T follicular helper cell (primary cell): ENCODE data around the gene RFX5.
"Not testable (repeated sequence)": the region's sequence is repeated elsewhere in the genome, so short reads cannot be mapped to it uniquely, and the experiment has no call there.

Experiments used
- DNase-seq: peaks from one replicate; pipeline ENCODE4 v3.0.0-alpha.2; 2020; ENCODE audit warnings: low read depth
- total RNA-seq, 2 experiments: gene quantifications; one replicate each; lab custom pipeline; 2026; lab: John Stamatoyannopoulos, UW

The RFX5 gene
- total RNA-seq = 105 to 126 reads per million in 2 experiments

GRCh38 chr1:151346769-151347522, at the start of gene RFX5:
RFX5 (minus strand) TSS chr1:151347252; CDS start chr1:151346320, 932 bp downstream.
- DNase-seq = peak; percentile 91

DNA sequence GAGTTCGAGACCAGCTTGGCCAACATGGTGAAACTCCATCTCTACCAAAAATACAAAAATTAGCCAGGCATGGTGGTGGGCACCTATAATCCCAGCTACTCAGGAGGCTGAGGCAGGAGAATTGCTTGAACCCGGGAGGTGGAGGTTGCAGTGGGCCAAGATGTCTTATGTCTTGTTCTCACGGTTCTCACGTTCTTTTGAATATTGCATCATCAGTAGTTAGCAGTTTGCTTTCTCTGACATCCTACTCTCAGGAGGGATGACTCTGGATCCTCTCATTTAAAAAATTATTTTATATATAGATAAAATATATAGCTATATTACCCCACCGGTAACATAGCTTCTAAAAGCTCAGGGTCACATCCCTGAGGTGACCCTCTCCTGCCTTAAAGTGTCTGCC, 49.2 kb upstream of the RFX5 start:
- DNase-seq = not testable (repeated sequence)

- DNase-seq = no peak
Measured at GRCh38 chr1:151393583-151393982, 46.5 kb upstream of the RFX5 start.

- no peak for DNase-seq
Measured at GRCh38 chr1:151391079-151391563, 44.1 kb upstream of the RFX5 start.

- DNase-seq = not testable (repeated sequence)
Measured at GRCh38 chr1:151390221-151391078, 43.4 kb upstream of the RFX5 start.

- no peak for DNase-seq
Measured at GRCh38 chr1:151386002-151386401, 39.0 kb upstream of the RFX5 start.

- DNase-seq = no peak
Measured at GRCh38 chr1:151384584-151384983, 37.5 kb upstream of the RFX5 start.

- DNase-seq = no peak
Measured at GRCh38 chr1:151377150-151377884, 30.3 kb upstream of the RFX5 start.

GRCh38 chr1:151373196-151373595, 26.1 kb upstream of the RFX5 start:
- no peak for DNase-seq

GRCh38 chr1:151372058-151372934, 25.2 kb upstream of the RFX5 start, which contains the start of gene SELENBP1:
SELENBP1 (minus strand) TSS chr1:151372705; CDS start chr1:151372641, 64 bp downstream.
- DNase-seq = no peak

GRCh38 chr1:151371370-151372057, 24.5 kb upstream of the RFX5 start:
- no peak for DNase-seq

GRCh38 chr1:151370211-151370911, 23.3 kb upstream of the RFX5 start:
- DNase-seq = no peak

- DNase-seq = no peak
Measured at GRCh38 chr1:151369621-151370048, 22.6 kb upstream of the RFX5 start.

- DNase-seq = no peak
Measured at GRCh38 chr1:151369302-151369610, 22.2 kb upstream of the RFX5 start.

DNA sequence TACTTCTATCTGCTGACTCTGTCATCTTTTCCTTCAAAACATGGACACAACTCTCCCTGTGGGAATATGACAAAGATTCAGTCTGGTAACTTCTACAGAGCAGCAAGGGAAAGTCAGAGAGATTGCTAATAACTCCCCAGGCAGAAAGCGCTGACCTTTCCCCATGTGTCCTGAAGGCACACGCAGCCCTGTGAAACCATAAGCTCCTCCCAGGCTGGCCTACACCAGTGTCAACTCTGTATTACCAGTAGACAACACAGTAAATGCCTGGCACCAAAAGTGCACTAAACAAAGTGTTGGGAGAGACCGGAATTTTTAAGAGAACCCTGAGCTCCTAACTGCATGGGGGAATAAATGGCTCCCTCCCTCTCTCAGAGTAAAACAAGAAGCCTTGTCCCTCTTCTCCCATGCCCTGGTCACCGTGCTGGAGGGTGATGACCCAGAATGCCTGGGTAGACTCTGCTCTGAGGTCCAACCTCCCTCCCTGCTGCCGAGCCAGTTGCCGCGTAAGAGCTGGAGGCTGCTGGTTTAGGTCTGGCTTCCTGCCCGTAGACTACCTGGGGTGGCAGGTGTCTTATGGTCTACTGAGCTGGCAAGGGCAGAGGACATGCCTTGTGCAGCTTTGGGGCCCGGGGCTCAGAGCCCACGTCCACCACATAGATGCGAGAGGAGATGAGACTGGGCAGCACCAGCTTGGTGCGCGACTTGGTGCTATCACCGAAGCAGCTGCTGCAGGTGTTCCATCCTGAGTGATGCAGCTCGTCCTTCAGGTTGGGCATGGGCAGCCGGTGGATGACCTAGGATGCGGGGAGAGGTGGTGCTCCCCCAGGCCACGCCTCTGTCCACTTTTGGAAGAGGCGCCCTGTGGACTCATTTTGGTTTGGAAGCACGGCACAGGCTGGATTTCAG, 21.6 kb upstream of the RFX5 start:
- no peak for DNase-seq

DNA sequence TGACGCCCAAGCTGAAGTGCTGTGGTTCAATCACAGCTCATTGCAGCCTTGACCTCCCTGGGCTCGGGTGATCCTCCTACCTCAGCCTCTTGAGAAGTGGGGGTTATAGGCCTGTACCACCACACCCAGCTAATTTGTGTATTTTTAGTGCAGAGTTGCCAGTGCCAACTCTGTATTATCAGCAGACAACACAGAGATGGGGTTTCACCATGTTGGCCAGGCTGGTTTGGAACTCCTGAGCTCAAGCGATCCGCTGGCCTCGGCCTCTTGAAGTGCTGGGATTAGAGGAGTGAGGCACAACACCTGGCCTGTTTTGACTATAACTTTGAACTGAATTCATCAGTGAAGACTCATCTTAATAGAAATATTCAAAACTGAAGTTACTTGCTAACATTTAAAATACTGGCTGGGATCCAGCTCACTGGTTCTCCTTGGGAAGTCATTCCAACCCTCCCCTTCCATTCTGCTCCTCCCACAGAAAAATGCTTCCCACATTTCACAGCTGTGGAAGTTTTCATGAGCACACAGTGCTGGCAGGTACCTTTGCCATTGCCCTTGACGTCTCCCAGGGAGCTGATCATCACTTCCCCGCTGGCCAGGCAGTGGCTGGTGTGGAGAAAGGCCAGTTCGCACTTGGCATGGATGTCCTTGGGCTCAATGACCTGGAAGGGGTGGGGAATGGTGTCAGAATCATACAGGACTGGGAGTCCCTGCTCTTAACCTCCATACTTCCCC, 20.8 kb upstream of the RFX5 start:
- DNase-seq = no peak

DNA sequence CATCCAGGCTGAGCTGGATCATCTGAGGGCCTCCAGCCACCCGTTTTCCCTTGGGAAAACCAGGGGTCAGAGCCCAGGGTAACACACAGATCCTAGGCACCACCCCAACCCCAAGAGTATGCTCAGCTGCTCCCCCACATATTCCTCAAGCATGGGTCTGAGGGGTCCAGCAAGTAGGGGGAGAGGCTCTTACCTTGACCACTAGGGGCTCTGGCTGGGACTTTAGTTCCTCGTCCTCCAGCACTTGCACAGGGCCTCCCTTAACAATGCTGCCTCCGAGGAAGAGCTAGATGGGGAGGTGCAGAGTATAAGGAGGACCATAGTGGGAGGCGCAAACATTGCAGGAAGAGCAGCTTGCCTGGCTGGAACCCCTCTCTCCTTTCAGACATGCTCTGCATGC, 17.9 kb upstream of the RFX5 start:
- no peak for DNase-seq
